GM23248 (cell line): ENCODE measurements around the gene LPP. TPM values are rescaled to one million over a fixed set of nuclear protein-coding genes. Genes with fewer than 3 reads are reported as not detected.

Experiments
- DNase-seq: peaks from one replicate; pipeline ENCODE4 v3.0.0-alpha.2; 2015
- H2AFZ ChIP-seq: fragments of 200-600 bp; sonication (generic); 2 replicates; pipeline ENCODE4 v1.6.1; 2016; ENCODE audit warnings: antibody characterized with exemption
- H3F3A ChIP-seq: fragments of 200-600 bp; sonication (generic); 2 replicates; pipeline ENCODE4 v1.6.1; 2016; ENCODE audit warnings: mild to moderate bottlenecking, antibody characterized with exemption, mixed run types; ENCODE audit not compliant: insufficient read depth
- H3K27ac ChIP-seq: fragments of 200-600 bp; sonication (generic); 2 replicates; pipeline ENCODE4 v1.5.1; 2016; ENCODE audit warnings: mild to moderate bottlenecking
- H3K27me3 ChIP-seq: fragments of 200-600 bp; sonication (generic); replicated peaks from 2 replicates; pipeline ENCODE4 v1.6.1; 2016; ENCODE audit warnings: mild to moderate bottlenecking; ENCODE audit not compliant: insufficient read depth
- H3K36me3 ChIP-seq: fragments of 200-600 bp; sonication (generic); 2 replicates; pipeline ENCODE4 v1.6.1; 2016; ENCODE audit warnings: low read depth, mild to moderate bottlenecking
- H3K4me1 ChIP-seq: fragments of 200-600 bp; sonication (generic); 2 replicates; pipeline ENCODE4 v1.6.1; 2016; ENCODE audit warnings: mild to moderate bottlenecking; ENCODE audit not compliant: insufficient read depth
- H3K4me2 ChIP-seq: fragments of 200-600 bp; sonication (generic); one replicate; pipeline ENCODE4 v1.6.1; 2016; ENCODE audit warnings: mild to moderate bottlenecking; ENCODE audit not compliant: unreplicated experiment
- H3K4me3 ChIP-seq: fragments of 200-600 bp; sonication (generic); 2 replicates; pipeline ENCODE4 v1.5.1; 2016; ENCODE audit warnings: mild to moderate bottlenecking
- H3K79me2 ChIP-seq: fragments of 200-600 bp; sonication (generic); 2 replicates; pipeline ENCODE4 v1.6.1; 2016; ENCODE audit warnings: mild to moderate bottlenecking; ENCODE audit not compliant: insufficient read depth
- H3K9ac ChIP-seq: fragments of 200-600 bp; sonication (generic); 2 replicates; pipeline ENCODE4 v1.6.1; 2016; ENCODE audit warnings: mild to moderate bottlenecking
- H3K9me2 ChIP-seq: fragments of 200-600 bp; sonication (generic); 2 replicates; pipeline ENCODE4 v1.6.1; 2016; ENCODE audit warnings: mixed run types, mild to moderate bottlenecking, moderate library complexity; ENCODE audit not compliant: insufficient read depth
- H3K9me3 ChIP-seq: fragments of 200-600 bp; sonication (generic); one replicate; pipeline ENCODE4 v1.6.1; 2017; ENCODE audit warnings: low read depth
- H4K20me1 ChIP-seq: fragments of 200-600 bp; sonication (generic); 2 replicates; pipeline ENCODE4 v1.6.0; 2016; ENCODE audit not compliant: insufficient read depth
- EZH2 ChIP-seq: fragments of 200-600 bp; sonication (generic); IDR thresholded peaks from 2 replicates; pipeline ENCODE4 v1.6.1; 2018; ENCODE audit warnings: antibody characterized with exemption, mild to moderate bottlenecking; ENCODE audit not compliant: insufficient read depth, poor library complexity, severe bottlenecking
- EZH2phosphoT487 ChIP-seq: fragments of 200-600 bp; sonication (generic); IDR thresholded peaks from 2 replicates; pipeline ENCODE4 v1.6.1; 2018; ENCODE audit warnings: antibody characterized with exemption, moderate library complexity, mild to moderate bottlenecking, low read depth; ENCODE audit not compliant: insufficient read depth
- WGBS, 2 experiments: methylation state at CpG; one replicate each; pipeline ENCODE4 v1.1.6; 2015 to 2017; ENCODE audit warnings: low lambda C conversion rate in 2 of 2, low coverage in 1 of 2; ENCODE audit errors: missing lambda C conversion rate in 2 of 2; 5-methylcytosine and 5-hydroxymethylcytosine counted together
- in situ Hi-C: fragments of 300-500 bp; cut with MboI; formaldehyde crosslinking; loops from 2 replicates; pipeline ENCODE4 v1.15.0; 2020
- polyA plus RNA-seq: library from polyadenylated mRNA; unstranded; fragments of >200 nt; fragmentation: Nextera tagmentation; extraction: Ambion mirVana; gene quantifications from 2 replicates; pipeline ENCODE4 v1.2.1, GENCODE V29; 2016
- total RNA-seq: library from RNA; depleted of rRNA; stranded (reverse); fragments of >200 nt; shearing (Covaris generic); gene quantifications from 2 replicates; pipeline ENCODE4 v1.2.3, GENCODE V29; 2014

The LPP gene
- total and polyA plus RNA-seq, 2 experiments from 2014 or later: 42.8 to 61.7 TPM

DNA sequence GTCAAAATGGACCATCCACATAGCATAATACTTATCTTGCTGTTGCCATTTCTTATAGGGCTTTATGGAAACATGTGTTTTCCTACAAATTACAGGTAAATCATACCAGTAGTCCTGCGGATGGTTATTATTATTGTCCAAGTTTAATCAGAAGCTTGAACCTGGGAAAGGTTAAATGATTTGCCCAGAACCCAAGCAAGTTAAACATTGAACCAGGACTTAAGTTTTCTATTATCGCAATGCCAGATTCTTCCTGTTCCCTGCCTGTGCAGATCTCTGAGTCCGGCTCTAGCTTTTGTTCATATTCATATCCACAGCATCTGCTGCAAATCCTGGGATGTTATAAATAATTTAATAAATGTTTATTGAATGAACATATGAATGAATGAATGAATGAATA is 12.5 kb downstream of the LPP start:
- Histone ChIP-seq H3K27me3 (no peaks in the 10 kb centered on the region), H3K4me1 (peaks cover 8% of the 10 kb centered on the region; the same call in 1 of the 2 replicates), H3K9me2 (no peaks in the 10 kb centered on the region), H2AFZ (no peak overlapping the region), H3K4me2 (no peak overlapping the region), H3K9ac (no peak overlapping the region), H3K4me3 (no peak overlapping the region), H3K9me3 (no peaks in the 10 kb centered on the region), H3F3A (no peaks in the 10 kb centered on the region; the same call in 1 of the 2 replicates), H4K20me1 (peaks cover 7% of the 10 kb centered on the region; the same call in 1 of the 2 replicates), H3K36me3 (no peaks in the 10 kb centered on the region), H3K79me2 (peaks cover 100% of the 10 kb centered on the region), H3K27ac (no peak overlapping the region)
- TF ChIP-seq EZH2 (no peak), EZH2phosphoT487 (no peak)
- WGBS, 2 experiments: 89 to 93% methylated on average over 3 of the region's 3 CpGs
- in situ Hi-C loops: loop anchor here (10.0 kb wide), 1 partner anchor 422 kb away; the partner anchor contains the start of gene BCL6
- DNase-seq: no peak

DNA sequence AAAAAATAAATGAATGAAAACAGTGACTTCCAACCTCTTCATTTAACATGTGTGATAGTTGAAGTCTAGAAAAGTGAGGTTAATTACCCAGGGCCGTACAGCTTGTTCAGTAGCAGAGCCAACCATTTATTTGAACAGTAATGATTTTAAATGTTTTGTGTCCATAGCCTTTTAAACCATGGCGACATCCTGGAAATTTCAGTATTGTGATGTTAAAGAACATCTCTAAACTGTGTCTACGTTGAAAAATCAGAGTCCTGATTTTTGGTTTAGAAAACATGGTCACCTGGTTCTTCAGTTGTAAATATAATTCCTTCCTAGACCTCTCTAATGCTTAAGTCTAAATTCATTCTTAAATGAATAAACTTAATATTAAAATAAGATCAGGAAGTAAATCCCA is 14.2 kb downstream of the LPP start:
- DNase-seq: no peak
- Histone ChIP-seq H3K9me3 (no peaks in the 10 kb centered on the region), H3K9me2 (no peaks in the 10 kb centered on the region), H3K4me1 (peaks cover 8% of the 10 kb centered on the region; the same call in 1 of the 2 replicates), H3K27me3 (no peaks in the 10 kb centered on the region), H3F3A (no peaks in the 10 kb centered on the region; the same call in 1 of the 2 replicates), H2AFZ (no peak overlapping the region), H3K4me2 (no peak overlapping the region), H3K79me2 (peaks cover 100% of the 10 kb centered on the region), H3K4me3 (no peak overlapping the region), H3K36me3 (no peaks in the 10 kb centered on the region), H3K27ac (no peak overlapping the region), H4K20me1 (no peaks in the 10 kb centered on the region; the same call in 1 of the 2 replicates), H3K9ac (no peak overlapping the region)
- TF ChIP-seq EZH2: no peak
- TF ChIP-seq EZH2phosphoT487: no peak
- in situ Hi-C loops: loop anchor here (10.0 kb wide), 1 partner anchor 423 kb away; the partner anchor contains the start of gene BCL6
- 90 to 92% methylated on average over 3 of the region's 3 CpGs for WGBS, 2 experiments

DNA sequence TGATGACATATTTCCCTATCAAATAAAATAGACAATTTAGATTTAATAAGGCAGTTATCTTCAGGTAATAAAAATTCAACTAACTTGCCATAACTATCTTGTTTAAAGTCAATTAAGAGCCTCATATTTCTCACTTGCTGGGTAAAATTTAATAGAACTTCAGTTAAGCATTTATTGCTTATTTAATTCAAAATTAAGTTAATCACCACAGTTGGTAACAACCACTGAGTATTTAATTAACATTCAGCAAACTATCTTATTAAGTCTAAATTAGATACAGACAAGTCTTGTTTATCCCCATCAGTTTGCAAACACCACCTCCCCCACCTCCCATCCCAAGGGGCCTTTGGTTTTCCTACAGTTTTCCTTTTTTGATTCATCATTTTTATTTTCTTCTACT is 14.7 kb downstream of the LPP start:
- DNase-seq: no peak
- Histone ChIP-seq H3F3A (no peaks in the 10 kb centered on the region; the same call in 1 of the 2 replicates), H3K4me3 (no peak overlapping the region)

DNA sequence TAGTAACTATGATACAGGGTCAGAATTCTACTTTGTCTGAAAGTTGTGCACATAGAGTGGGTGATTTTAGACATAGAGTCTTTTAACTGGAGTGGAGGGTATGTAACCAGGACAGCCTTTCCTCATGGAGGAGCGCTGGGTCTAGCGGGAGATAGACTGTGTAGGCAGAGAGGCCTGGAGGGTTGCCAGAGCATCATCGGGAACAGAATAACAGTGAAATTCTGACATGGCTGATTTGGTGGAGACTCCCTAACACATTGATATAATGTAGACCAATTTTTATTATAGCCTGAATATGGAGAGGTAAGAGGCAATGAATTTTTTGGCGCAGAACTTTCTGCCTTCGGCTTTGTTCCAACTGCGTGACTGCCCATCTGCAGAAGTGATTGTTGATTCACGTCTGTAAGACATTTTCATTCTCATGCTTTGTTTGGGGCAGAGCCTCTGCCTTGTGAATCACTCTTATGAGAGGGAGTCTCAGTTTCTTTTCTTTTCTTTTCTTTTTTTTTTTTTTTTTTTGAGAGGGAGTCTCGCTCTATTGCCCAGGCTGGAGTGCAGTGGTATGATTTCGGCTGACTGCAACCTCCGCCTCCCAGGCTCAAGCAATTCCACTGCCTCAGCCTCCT is 16.0 kb downstream of the LPP start:
- Histone ChIP-seq H3K9ac (no peak overlapping the region), H3K4me3 (no peak overlapping the region), H3K27ac (no peak overlapping the region), H3K4me1 (no peaks in the 10 kb centered on the region), H2AFZ (no peak overlapping the region), H4K20me1 (no peaks in the 10 kb centered on the region; the same call in 1 of the 2 replicates), H3K36me3 (no peaks in the 10 kb centered on the region), H3K27me3 (no peaks in the 10 kb centered on the region), H3K4me2 (no peak overlapping the region), H3F3A (no peaks in the 10 kb centered on the region; the same call in 1 of the 2 replicates), H3K9me2 (no peaks in the 10 kb centered on the region), H3K9me3 (no peaks in the 10 kb centered on the region), H3K79me2 (peaks cover 100% of the 10 kb centered on the region)
- DNase-seq: no peak
- in situ Hi-C loops: loop anchor here (10.0 kb wide), 1 partner anchor 425 kb away; the partner anchor contains the start of gene BCL6
- WGBS, 2 experiments: 94 to 95% methylated on average over 10 of the region's 10 CpGs
- no peak for TF ChIP-seq EZH2phosphoT487
- no peak for TF ChIP-seq EZH2

More for the DNA sequence above, 14.7 kb downstream of the LPP start:
- Histone ChIP-seq H3K27me3 (no peaks in the 10 kb centered on the region), H3K4me2 (no peak overlapping the region), H3K9me3 (no peaks in the 10 kb centered on the region), H2AFZ (no peak overlapping the region), H4K20me1 (no peaks in the 10 kb centered on the region; the same call in 1 of the 2 replicates), H3K27ac (no peak overlapping the region), H3K9me2 (no peaks in the 10 kb centered on the region), H3K9ac (no peak overlapping the region), H3K36me3 (no peaks in the 10 kb centered on the region), H3K79me2 (peaks cover 100% of the 10 kb centered on the region), H3K4me1 (peaks cover 8% of the 10 kb centered on the region; the same call in 1 of the 2 replicates)
- in situ Hi-C loops: loop anchor here (10.0 kb wide), 1 partner anchor 424 kb away; the partner anchor contains the start of gene BCL6
- TF ChIP-seq EZH2phosphoT487: no peak
- no peak for TF ChIP-seq EZH2
